Measurements from ENCODE around the gene QKI. TPM values are rescaled to one million over a fixed set of nuclear protein-coding genes. Genes with fewer than 3 reads are reported as not detected.

The QKI gene
- total RNA-seq, 4 donors from 2014 or later = 283 to 425 (median 344) TPM

DNA sequence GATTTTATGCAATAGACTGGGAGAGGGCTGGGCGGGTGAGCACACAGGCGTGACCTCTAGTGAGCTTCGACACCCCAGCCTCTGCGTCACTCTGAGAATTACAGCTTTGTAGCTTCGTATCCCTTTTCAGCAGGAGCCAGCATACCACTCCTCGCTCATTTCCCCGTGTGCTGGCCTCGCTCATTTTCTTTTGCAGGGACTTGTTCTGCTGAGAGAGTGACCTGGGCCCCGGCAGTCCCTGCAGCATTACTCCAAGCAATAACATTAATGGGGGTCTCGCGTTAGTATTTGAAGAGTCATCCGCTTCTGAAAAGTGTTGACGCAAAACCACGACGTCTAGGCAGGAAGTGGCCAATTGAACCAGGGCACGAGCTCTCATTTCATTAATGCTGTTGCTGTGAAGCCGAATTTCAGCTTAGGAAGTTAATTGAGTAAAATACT is 193.7 kb downstream of the QKI start:
- Histone ChIP-seq H3K9me3 (no peaks in the 10 kb centered on the region), H3K4me3 (no peak overlapping the region), H3K36me3 (no peaks in the 10 kb centered on the region), H3K27me3 (no peaks in the 10 kb centered on the region), H3K27ac (no peak overlapping the region), H3K4me1 (no peaks in the 10 kb centered on the region)
- in situ Hi-C loops (cut with MboI; ENCODE audit: low sequenced_read_pairs in 4 of 4) (no loop called here), intact Hi-C loops (cut with DNase I; ENCODE audit: low total_unique reads) (no loop called here)
- no peak for TF ChIP-seq POLR2A (IDR thresholded peaks at IDR 0.05)
- TF ChIP-seq, protein P1, sequence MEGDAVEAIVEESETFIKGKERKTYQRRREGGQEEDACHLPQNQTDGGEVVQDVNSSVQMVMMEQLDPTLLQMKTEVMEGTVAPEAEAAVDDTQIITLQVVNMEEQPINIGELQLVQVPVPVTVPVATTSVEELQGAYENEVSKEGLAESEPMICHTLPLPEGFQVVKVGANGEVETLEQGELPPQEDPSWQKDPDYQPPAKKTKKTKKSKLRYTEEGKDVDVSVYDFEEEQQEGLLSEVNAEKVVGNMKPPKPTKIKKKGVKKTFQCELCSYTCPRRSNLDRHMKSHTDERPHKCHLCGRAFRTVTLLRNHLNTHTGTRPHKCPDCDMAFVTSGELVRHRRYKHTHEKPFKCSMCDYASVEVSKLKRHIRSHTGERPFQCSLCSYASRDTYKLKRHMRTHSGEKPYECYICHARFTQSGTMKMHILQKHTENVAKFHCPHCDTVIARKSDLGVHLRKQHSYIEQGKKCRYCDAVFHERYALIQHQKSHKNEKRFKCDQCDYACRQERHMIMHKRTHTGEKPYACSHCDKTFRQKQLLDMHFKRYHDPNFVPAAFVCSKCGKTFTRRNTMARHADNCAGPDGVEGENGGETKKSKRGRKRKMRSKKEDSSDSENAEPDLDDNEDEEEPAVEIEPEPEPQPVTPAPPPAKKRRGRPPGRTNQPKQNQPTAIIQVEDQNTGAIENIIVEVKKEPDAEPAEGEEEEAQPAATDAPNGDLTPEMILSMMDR (IDR thresholded peaks at IDR 0.05 in 4 of 5, conservative IDR thresholded peaks at IDR 0.05 in 1 of 5) = no peak
- DNase-seq (no peak), ATAC-seq (no peak)

DNA sequence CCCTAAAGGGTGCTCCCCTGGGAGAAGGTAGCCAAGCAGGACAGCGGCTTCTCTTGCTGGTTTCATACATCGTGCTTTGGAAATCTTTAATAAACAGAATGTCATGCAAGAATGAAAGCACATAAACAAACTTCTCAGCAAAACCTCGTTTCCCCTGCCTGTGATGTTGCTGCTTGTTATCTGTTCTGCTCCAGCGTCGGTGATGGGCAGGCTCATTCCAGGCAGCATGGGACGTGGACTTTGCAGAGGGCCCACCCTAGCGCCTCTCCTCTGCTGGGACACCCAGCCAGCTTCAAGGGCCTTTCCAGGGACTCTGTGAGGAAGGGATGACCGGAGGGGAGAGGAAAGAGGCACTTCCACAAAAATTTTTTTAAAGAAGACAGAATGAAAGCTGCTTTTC is 197.7 kb downstream of the QKI start:
- no peak overlapping the region for H3K27ac ChIP-seq
- ATAC-seq = no peak
- intact Hi-C loops (cut with DNase I; ENCODE audit: low total_unique reads) (no loop called here), in situ Hi-C loops (cut with MboI; ENCODE audit: low sequenced_read_pairs in 4 of 4) (no loop called here)
- H3K27me3 ChIP-seq = no peaks in the 10 kb centered on the region
- H3K4me1 ChIP-seq = no peaks in the 10 kb centered on the region
- H3K4me3 ChIP-seq = no peak overlapping the region
- DNase-seq = no peak
- no peaks in the 10 kb centered on the region for H3K9me3 ChIP-seq
- no peak for TF ChIP-seq POLR2A (IDR thresholded peaks at IDR 0.05)
- TF ChIP-seq, protein P1 (IDR thresholded peaks at IDR 0.05 in 4 of 5, conservative IDR thresholded peaks at IDR 0.05 in 1 of 5) = no peak
- no peaks in the 10 kb centered on the region for H3K36me3 ChIP-seq

DNA sequence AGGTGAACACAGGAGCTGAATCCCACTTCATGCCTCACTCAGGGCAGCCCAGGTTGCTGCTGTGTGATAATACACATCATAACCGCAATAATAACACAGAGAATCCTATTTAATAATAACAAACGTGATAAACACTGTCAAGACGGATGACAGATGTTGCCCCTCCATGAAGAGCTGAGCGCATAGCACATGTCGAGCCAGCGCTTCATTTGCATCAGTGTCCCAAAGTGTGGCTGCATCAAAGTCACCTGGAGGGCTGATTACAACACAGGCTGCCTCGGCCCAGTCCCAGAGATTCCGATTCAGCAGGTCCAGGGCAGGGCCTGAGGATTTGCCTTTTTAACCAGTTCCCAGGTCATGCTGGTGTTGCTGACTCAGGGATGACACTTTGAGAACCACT is 198.5 kb downstream of the QKI start:
- H3K4me1 ChIP-seq = no peaks in the 10 kb centered on the region
- H3K36me3 ChIP-seq = no peaks in the 10 kb centered on the region
- DNase-seq (no peak), ATAC-seq (no peak)
- H3K27me3 ChIP-seq = no peaks in the 10 kb centered on the region
- intact Hi-C loops (cut with DNase I; ENCODE audit: low total_unique reads) = no loop called here
- no peaks in the 10 kb centered on the region for H3K9me3 ChIP-seq
- H3K27ac ChIP-seq = no peak overlapping the region
- H3K4me3 ChIP-seq = no peak overlapping the region
- in situ Hi-C loops (cut with MboI; ENCODE audit: low sequenced_read_pairs in 4 of 4) = no loop called here
- TF ChIP-seq, protein P1 (IDR thresholded peaks at IDR 0.05 in 4 of 5, conservative IDR thresholded peaks at IDR 0.05 in 1 of 5) = no peak
- TF ChIP-seq POLR2A (IDR thresholded peaks at IDR 0.05) = no peak

DNA sequence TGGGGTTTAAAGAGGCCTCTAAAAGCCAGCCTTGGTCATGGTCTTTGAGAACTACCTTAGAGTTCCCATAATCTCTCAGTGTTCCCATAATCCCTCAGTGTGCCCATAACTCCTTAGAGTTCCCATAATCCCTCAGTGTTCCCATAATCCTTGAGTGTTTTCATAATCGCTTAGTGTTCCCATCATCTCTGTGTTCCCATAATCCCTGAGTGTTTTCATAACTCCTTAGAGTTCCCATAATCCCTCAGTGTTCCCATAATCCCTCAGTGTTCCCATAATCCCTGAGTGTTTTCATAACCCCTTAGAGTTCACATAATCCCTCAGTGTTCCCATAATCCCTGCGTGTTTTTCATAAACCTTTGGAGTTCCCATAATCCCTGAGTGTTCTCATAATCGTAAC is 199.2 kb downstream of the QKI start:
- intact Hi-C loops (cut with DNase I; ENCODE audit: low total_unique reads) (no loop called here), in situ Hi-C loops (cut with MboI; ENCODE audit: low sequenced_read_pairs in 4 of 4) (no loop called here)
- H3K4me3 ChIP-seq = no peak overlapping the region
- no peak for TF ChIP-seq POLR2A (IDR thresholded peaks at IDR 0.05)
- TF ChIP-seq, protein P1 (IDR thresholded peaks at IDR 0.05 in 4 of 5, conservative IDR thresholded peaks at IDR 0.05 in 1 of 5) = no peak
- H3K36me3 ChIP-seq = no peaks in the 10 kb centered on the region
- no peak for DNase-seq
- no peaks in the 10 kb centered on the region for H3K9me3 ChIP-seq
- H3K4me1 ChIP-seq = no peaks in the 10 kb centered on the region
- ATAC-seq = no peak
- no peak overlapping the region for H3K27ac ChIP-seq
- no peaks in the 10 kb centered on the region for H3K27me3 ChIP-seq

DNA sequence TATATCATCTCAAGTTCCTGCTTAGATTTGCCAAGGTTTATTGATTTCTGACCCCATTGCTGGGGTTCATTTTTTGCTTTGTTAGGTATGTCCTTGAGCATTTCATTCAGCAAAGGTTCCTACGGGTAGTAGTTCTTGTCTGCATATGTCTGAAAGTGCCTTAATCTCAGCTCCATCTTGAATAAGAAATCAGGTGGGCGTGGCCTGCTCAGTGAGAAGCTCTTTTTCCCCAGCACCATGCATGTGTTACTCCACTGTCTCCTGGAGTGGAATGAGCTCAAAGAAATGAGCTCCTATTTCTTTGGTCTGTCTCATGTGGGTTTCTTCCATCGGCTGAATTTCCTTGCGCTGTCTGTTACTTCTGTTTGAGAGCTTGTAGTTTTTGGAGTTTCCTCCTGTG is 201.9 kb downstream of the QKI start:
- no peaks in the 10 kb centered on the region for H3K36me3 ChIP-seq
- in situ Hi-C loops (cut with MboI; ENCODE audit: low sequenced_read_pairs in 4 of 4) = no loop called here

More for the DNA sequence above, 201.9 kb downstream of the QKI start:
- H3K27ac ChIP-seq = no peak overlapping the region
- no peaks in the 10 kb centered on the region for H3K9me3 ChIP-seq
- H3K4me3 ChIP-seq = no peak overlapping the region
- no peak for ATAC-seq
- H3K4me1 ChIP-seq = no peaks in the 10 kb centered on the region
- intact Hi-C loops (cut with DNase I; ENCODE audit: low total_unique reads) = no loop called here
- TF ChIP-seq, protein P1 (IDR thresholded peaks at IDR 0.05 in 4 of 5, conservative IDR thresholded peaks at IDR 0.05 in 1 of 5) = no peak
- no peak for TF ChIP-seq POLR2A (IDR thresholded peaks at IDR 0.05)
- DNase-seq = no peak
- H3K27me3 ChIP-seq = no peaks in the 10 kb centered on the region

All from gastrocnemius medialis (tissue), 4 donors.